HFF-Myc (cell line): ENCODE results near the gene PLEKHG4B.

Source experiments
- DNase-seq: peaks from one replicate; pipeline ENCODE4 v3.0.0-alpha.2; 2011; ENCODE audit warnings: low read depth; ENCODE audit errors: extremely low read depth
- H3K4me3 ChIP-seq: replicated peaks from 2 replicates; pipeline ENCODE4 v1.5.1; 2011; ENCODE audit warnings: low read depth, mild to moderate bottlenecking, control low read depth, low read length
- CTCF ChIP-seq: IDR thresholded peaks from 2 replicates; pipeline ENCODE4 v1.5.1; 2012; ENCODE audit warnings: mild to moderate bottlenecking, low read depth, low read length, control low read depth; ENCODE audit errors: missing control alignments

The PLEKHG4B gene

GRCh38 chr5:77957-78804, 13.8 kb upstream of the PLEKHG4B start:
- no peak overlapping the region for H3K4me3 ChIP-seq
- peak; percentile 88 for TF ChIP-seq CTCF
- peak; percentile 30 for DNase-seq

GRCh38 chr5:78805-79149, 13.2 kb upstream of the PLEKHG4B start:
- TF ChIP-seq CTCF = no peak
- no peak overlapping the region for H3K4me3 ChIP-seq

GRCh38 chr5:79263-79662, 12.7 kb upstream of the PLEKHG4B start:
- no peak for DNase-seq
- H3K4me3 ChIP-seq = no peak overlapping the region
- TF ChIP-seq CTCF = no peak

More at GRCh38 chr5:78805-79149, 13.2 kb upstream of the PLEKHG4B start:
- DNase-seq = no peak

- DNase-seq = no peak
- TF ChIP-seq CTCF = no peak
- H3K4me3 ChIP-seq = no peak overlapping the region
Observed at GRCh38 chr5:79821-80220, 12.1 kb upstream of the PLEKHG4B start.

GRCh38 chr5:81391-82021, 10.5 kb upstream of the PLEKHG4B start:
- DNase-seq = no peak
- TF ChIP-seq CTCF = no peak
- no peak overlapping the region for H3K4me3 ChIP-seq

GRCh38 chr5:82097-82496, 9.9 kb upstream of the PLEKHG4B start:
- TF ChIP-seq CTCF = no peak
- no peak for DNase-seq
- H3K4me3 ChIP-seq = no peak overlapping the region
